ENCODE data around the gene NOP53. TPM values are rescaled to one million over a fixed set of nuclear protein-coding genes. Genes with fewer than 3 reads are reported as not detected.

NOP53 gene
- polyA plus RNA-seq, 1 donor from 2014 or later: 87.0 TPM

DNA sequence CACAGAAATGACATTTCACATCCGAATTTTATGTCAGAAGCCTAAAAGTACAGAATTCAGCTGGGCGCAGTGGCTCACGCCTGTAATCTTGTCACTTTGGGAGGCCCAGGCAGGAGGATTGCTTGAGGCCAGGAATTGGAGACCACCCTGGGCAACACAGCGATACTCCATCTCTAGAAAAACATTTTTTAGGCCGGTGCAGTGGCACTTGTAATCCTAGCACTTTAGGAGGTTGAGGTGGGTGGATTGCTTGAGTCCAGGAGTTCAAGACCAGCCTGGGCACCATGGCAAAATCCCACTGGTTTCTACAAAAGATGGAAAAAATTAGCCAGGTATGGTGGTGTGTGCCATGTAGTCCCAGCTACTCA, 15.3 kb downstream of the NOP53 start:
- TF ChIP-seq, protein P1, sequence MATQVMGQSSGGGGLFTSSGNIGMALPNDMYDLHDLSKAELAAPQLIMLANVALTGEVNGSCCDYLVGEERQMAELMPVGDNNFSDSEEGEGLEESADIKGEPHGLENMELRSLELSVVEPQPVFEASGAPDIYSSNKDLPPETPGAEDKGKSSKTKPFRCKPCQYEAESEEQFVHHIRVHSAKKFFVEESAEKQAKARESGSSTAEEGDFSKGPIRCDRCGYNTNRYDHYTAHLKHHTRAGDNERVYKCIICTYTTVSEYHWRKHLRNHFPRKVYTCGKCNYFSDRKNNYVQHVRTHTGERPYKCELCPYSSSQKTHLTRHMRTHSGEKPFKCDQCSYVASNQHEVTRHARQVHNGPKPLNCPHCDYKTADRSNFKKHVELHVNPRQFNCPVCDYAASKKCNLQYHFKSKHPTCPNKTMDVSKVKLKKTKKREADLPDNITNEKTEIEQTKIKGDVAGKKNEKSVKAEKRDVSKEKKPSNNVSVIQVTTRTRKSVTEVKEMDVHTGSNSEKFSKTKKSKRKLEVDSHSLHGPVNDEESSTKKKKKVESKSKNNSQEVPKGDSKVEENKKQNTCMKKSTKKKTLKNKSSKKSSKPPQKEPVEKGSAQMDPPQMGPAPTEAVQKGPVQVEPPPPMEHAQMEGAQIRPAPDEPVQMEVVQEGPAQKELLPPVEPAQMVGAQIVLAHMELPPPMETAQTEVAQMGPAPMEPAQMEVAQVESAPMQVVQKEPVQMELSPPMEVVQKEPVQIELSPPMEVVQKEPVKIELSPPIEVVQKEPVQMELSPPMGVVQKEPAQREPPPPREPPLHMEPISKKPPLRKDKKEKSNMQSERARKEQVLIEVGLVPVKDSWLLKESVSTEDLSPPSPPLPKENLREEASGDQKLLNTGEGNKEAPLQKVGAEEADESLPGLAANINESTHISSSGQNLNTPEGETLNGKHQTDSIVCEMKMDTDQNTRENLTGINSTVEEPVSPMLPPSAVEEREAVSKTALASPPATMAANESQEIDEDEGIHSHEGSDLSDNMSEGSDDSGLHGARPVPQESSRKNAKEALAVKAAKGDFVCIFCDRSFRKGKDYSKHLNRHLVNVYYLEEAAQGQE (IDR thresholded peaks at IDR 0.05; ENCODE audit: borderline replicate concordance): no peak
- no peak for TF ChIP-seq RAD21 (conservative IDR thresholded peaks at IDR 0.05)
- no peak for TF ChIP-seq SMC3 (conservative IDR thresholded peaks at IDR 0.05; ENCODE audit: poor library complexity)
- TF ChIP-seq, protein P2, sequence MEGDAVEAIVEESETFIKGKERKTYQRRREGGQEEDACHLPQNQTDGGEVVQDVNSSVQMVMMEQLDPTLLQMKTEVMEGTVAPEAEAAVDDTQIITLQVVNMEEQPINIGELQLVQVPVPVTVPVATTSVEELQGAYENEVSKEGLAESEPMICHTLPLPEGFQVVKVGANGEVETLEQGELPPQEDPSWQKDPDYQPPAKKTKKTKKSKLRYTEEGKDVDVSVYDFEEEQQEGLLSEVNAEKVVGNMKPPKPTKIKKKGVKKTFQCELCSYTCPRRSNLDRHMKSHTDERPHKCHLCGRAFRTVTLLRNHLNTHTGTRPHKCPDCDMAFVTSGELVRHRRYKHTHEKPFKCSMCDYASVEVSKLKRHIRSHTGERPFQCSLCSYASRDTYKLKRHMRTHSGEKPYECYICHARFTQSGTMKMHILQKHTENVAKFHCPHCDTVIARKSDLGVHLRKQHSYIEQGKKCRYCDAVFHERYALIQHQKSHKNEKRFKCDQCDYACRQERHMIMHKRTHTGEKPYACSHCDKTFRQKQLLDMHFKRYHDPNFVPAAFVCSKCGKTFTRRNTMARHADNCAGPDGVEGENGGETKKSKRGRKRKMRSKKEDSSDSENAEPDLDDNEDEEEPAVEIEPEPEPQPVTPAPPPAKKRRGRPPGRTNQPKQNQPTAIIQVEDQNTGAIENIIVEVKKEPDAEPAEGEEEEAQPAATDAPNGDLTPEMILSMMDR (IDR thresholded peaks at IDR 0.05; ENCODE audit: poor library complexity, severe bottlenecking): no peak
- no peak for TF ChIP-seq TAF1 (IDR thresholded peaks at IDR 0.05; ENCODE audit: low read depth)
- TF ChIP-seq MXI1 (conservative IDR thresholded peaks at IDR 0.05; ENCODE audit: poor library complexity, severe bottlenecking): no peak
- TF ChIP-seq POLR2AphosphoS5 (IDR thresholded peaks at IDR 0.05): no peak
- TF ChIP-seq EZH2 (IDR thresholded peaks at IDR 0.05; ENCODE audit: borderline replicate concordance, insufficient read depth, low read length, poor library complexity, severe bottlenecking): no peak
- TF ChIP-seq EP300 (conservative IDR thresholded peaks at IDR 0.05; ENCODE audit: poor library complexity, severe bottlenecking): no peak
- no peak overlapping the region for H3K9ac ChIP-seq (ENCODE audit: low read length)
- no peaks in the 10 kb centered on the region for H3K27me3 ChIP-seq (ENCODE audit: insufficient read depth, low read depth, low read length)
- no peaks in the 10 kb centered on the region for H3K9me2 ChIP-seq (ENCODE audit: insufficient read depth, low read length)
- H3K9me3 ChIP-seq (ENCODE audit: low read length): no peaks in the 10 kb centered on the region
- no peak overlapping the region for H3K4me2 ChIP-seq (ENCODE audit: low read length)
- no peak overlapping the region for H3K27ac ChIP-seq (ENCODE audit: low read length)
- H3K79me2 ChIP-seq (replicated peaks; ENCODE audit: insufficient read depth, low read length): no peaks in the 10 kb centered on the region
- no peaks in the 10 kb centered on the region for H3K36me3 ChIP-seq (ENCODE audit: insufficient read depth, low read length)
- no peaks in the 10 kb centered on the region for H3F3A ChIP-seq (ENCODE audit: insufficient read depth, low read length, poor library complexity, severe bottlenecking)
- no peaks in the 10 kb centered on the region for H4K20me1 ChIP-seq (ENCODE audit: insufficient read depth)
- no peak overlapping the region for H2AFZ ChIP-seq (ENCODE audit: low read depth, low read length)
- no peak overlapping the region for H3K4me3 ChIP-seq (ENCODE audit: low read length)

DNA sequence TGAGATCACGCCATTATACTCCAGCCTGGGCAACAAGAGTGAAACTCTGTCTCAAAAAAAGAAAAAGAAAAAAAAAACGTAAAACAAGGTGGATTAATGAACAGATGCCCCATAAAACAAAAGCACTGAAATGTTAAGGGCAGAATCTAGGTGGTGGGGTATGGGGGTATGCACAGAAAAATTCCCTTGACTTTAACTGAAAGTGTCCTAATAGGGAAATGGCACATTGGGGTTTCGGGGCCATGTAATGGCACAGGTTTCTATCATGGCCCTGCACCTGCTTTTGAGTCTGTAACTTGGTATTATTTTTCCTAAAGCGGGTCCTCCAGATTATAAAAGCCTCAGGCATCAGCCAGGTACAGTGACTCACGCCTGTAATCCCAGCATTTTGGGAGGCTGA, 16.2 kb downstream of the NOP53 start:
- Histone ChIP-seq H3K36me3 (ENCODE audit: insufficient read depth, low read length) (no peaks in the 10 kb centered on the region), H3K9me2 (ENCODE audit: insufficient read depth, low read length) (no peaks in the 10 kb centered on the region), H3K27me3 (ENCODE audit: insufficient read depth, low read depth, low read length) (no peaks in the 10 kb centered on the region)

More for the DNA sequence above, 16.2 kb downstream of the NOP53 start:
- Histone ChIP-seq H3K27ac (ENCODE audit: low read length) (no peak overlapping the region), H3K9me3 (ENCODE audit: low read length) (no peaks in the 10 kb centered on the region), H4K20me1 (ENCODE audit: insufficient read depth) (no peaks in the 10 kb centered on the region), H3K9ac (ENCODE audit: low read length) (no peak overlapping the region), H2AFZ (ENCODE audit: low read depth, low read length) (no peak overlapping the region), H3K79me2 (replicated peaks; ENCODE audit: insufficient read depth, low read length) (no peaks in the 10 kb centered on the region), H3K4me3 (ENCODE audit: low read length) (no peak overlapping the region), H3F3A (ENCODE audit: insufficient read depth, low read length, poor library complexity, severe bottlenecking) (no peaks in the 10 kb centered on the region), H3K4me2 (ENCODE audit: low read length) (no peak overlapping the region)
- TF ChIP-seq EZH2 (IDR thresholded peaks at IDR 0.05; ENCODE audit: borderline replicate concordance, insufficient read depth, low read length, poor library complexity, severe bottlenecking) (no peak), EP300 (conservative IDR thresholded peaks at IDR 0.05; ENCODE audit: poor library complexity, severe bottlenecking) (no peak), TAF1 (IDR thresholded peaks at IDR 0.05; ENCODE audit: low read depth) (no peak), POLR2AphosphoS5 (IDR thresholded peaks at IDR 0.05) (no peak), RAD21 (conservative IDR thresholded peaks at IDR 0.05) (no peak), SMC3 (conservative IDR thresholded peaks at IDR 0.05; ENCODE audit: poor library complexity) (no peak), MXI1 (conservative IDR thresholded peaks at IDR 0.05; ENCODE audit: poor library complexity, severe bottlenecking) (no peak)
- TF ChIP-seq, protein P1 (IDR thresholded peaks at IDR 0.05; ENCODE audit: borderline replicate concordance): no peak
- TF ChIP-seq, protein P2 (IDR thresholded peaks at IDR 0.05; ENCODE audit: poor library complexity, severe bottlenecking): no peak
